Activated CD4-positive, alpha-beta T cell treated with anti-CD3 and anti-CD28 coated beads, Interleukin-2, amount 10 ng/mL, durations not matched to agents 7 days and 5 days (primary cell): ENCODE measurements around the gene CACNA1B. TPM values are rescaled to one million over a fixed set of nuclear protein-coding genes. Genes with fewer than 3 reads are reported as not detected.

Experiments used
- CTCF ChIA-PET: fragments of 350-600 bp; sonication (Branson Sonifier 250); formaldehyde crosslinking; loops from one replicate; lab custom pipeline; 2021; ENCODE audit warnings: antibody characterized with exemption; lab: Charles Lee
- POLR2A ChIA-PET: fragments of 350-600 bp; sonication (Branson Sonifier 250); formaldehyde crosslinking; loops from one replicate; lab custom pipeline; 2021; ENCODE audit warnings: antibody characterized with exemption; lab: Charles Lee
- DNase-seq: peaks from one replicate; pipeline ENCODE4 v3.0.0-alpha.2; 2020
- H3K27ac Mint-ChIP-seq: one replicate; pipeline ENCODE4 v1.8.0; 2021; ENCODE audit warnings: mild to moderate bottlenecking, moderate library complexity, mixed read lengths
- H3K27me3 Mint-ChIP-seq: one replicate; pipeline ENCODE4 v1.8.0; 2021; ENCODE audit warnings: mixed read lengths
- H3K36me3 Mint-ChIP-seq: one replicate; pipeline ENCODE4 v1.8.0; 2021; ENCODE audit warnings: low read depth, mixed read lengths
- H3K4me1 Mint-ChIP-seq: one replicate; pipeline ENCODE4 v1.8.0; 2021; ENCODE audit warnings: mixed read lengths
- H3K4me3 Mint-ChIP-seq: one replicate; pipeline ENCODE4 v1.8.0; 2021; ENCODE audit warnings: mild to moderate bottlenecking, moderate library complexity, mixed read lengths
- H3K9me3 Mint-ChIP-seq: one replicate; pipeline ENCODE4 v1.8.0; 2021; ENCODE audit warnings: mixed read lengths
- total RNA-seq, 2 experiments: library from RNA; stranded (reverse); gene quantifications; one replicate each; pipeline ENCODE4 v1.2.3, GENCODE V29; 2021

The CACNA1B gene
- total RNA-seq, 2 experiments from 2014 or later: not detected

- no peak for DNase-seq
- Mint-ChIP-seq H3K4me1 (no peaks in the 10 kb centered on the region), H3K36me3 (no peaks in the 10 kb centered on the region), H3K27ac (no peak overlapping the region), H3K4me3 (no peak overlapping the region), H3K27me3 (peaks cover 1% of the 10 kb centered on the region), H3K9me3 (no peaks in the 10 kb centered on the region)
- CTCF ChIA-PET: no interaction called here
- POLR2A ChIA-PET: no interaction called here
These were observed 79.3 kb downstream of the CACNA1B start for GRCh38 chr9:137956688-137957385.

GRCh38 chr9:137959641-137960411 is 82.2 kb downstream of the CACNA1B start:
- H3K27ac Mint-ChIP-seq: no peak overlapping the region
- POLR2A ChIA-PET: no interaction called here
- no peaks in the 10 kb centered on the region for H3K9me3 Mint-ChIP-seq
- H3K36me3 Mint-ChIP-seq: no peaks in the 10 kb centered on the region
- H3K4me3 Mint-ChIP-seq: no peak overlapping the region
- DNase-seq: no peak
- peaks cover 15% of the 10 kb centered on the region for H3K27me3 Mint-ChIP-seq
- H3K4me1 Mint-ChIP-seq: no peaks in the 10 kb centered on the region
- CTCF ChIA-PET: no interaction called here

- Mint-ChIP-seq H3K4me3 (no peak overlapping the region), H3K4me1 (no peaks in the 10 kb centered on the region), H3K36me3 (no peaks in the 10 kb centered on the region), H3K27ac (no peak overlapping the region), H3K9me3 (no peaks in the 10 kb centered on the region), H3K27me3 (peaks cover 15% of the 10 kb centered on the region)
- ChIA-PET POLR2A (no interaction called here), CTCF (no interaction called here)
- DNase-seq: no peak
These were observed 82.9 kb downstream of the CACNA1B start for GRCh38 chr9:137960496-137960895.

DNA sequence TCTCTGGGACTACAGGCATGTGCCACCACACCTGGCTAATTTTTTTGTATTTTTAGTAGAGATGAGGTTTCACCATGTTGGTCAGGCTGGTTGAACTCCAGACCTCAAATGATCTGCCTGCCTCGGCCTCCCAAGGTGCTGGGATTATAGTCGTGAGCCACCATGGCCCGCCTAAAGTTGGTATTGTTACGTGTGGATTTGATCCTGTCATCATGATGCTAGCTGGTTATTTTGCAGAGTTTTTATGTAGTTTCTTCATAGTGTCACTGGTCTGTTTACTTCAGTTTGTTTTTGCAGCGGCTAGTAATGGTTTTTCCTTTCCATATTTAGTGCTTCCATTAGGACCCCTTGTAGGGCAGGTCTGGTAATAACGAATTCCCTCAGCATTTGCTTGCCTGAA is 85.9 kb downstream of the CACNA1B start:
- H3K36me3 Mint-ChIP-seq: no peaks in the 10 kb centered on the region
- H3K4me1 Mint-ChIP-seq: no peaks in the 10 kb centered on the region
- POLR2A ChIA-PET: no interaction called here
- peaks cover 15% of the 10 kb centered on the region for H3K27me3 Mint-ChIP-seq
- H3K4me3 Mint-ChIP-seq: no peak overlapping the region
- H3K9me3 Mint-ChIP-seq: no peaks in the 10 kb centered on the region
- no peak overlapping the region for H3K27ac Mint-ChIP-seq
- no peak for DNase-seq
- CTCF ChIA-PET: no interaction called here

DNA sequence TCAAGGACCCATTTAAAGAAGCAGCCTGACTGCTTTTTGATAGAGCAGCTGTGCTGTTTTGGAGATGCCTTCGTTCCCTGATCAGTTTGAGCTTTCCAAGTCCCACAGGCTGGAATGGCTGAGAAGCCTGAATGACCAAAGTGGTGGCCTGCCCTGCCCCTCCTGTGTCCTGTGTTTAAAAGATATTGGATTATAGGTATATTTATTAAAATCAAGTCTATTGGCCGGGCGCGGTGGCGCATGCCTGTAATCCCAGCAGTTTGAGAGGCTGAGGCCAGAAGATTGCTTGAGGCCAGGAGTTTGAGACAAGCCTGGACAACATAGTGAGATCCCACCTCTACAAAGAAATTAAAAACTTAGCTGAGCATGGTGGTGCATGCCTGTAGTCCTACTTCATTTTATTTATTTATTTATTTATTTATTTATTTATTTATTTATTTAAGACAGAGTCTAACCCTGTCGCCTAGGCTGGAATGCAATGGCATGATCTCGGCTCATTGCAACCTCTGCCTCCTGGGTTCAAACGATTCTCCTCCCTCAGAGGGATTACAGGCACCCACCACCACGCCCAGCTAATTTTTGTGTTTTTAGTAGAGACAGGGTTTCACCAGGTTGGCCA is 87.7 kb downstream of the CACNA1B start:
- Mint-ChIP-seq H3K9me3 (no peaks in the 10 kb centered on the region), H3K27ac (no peak overlapping the region), H3K27me3 (peaks cover 15% of the 10 kb centered on the region), H3K4me3 (no peak overlapping the region), H3K4me1 (no peaks in the 10 kb centered on the region), H3K36me3 (no peaks in the 10 kb centered on the region)
- ChIA-PET POLR2A (no interaction called here), CTCF (no interaction called here)
- DNase-seq: no peak

- no peaks in the 10 kb centered on the region for H3K4me1 Mint-ChIP-seq
- no peak for DNase-seq
- ChIA-PET CTCF (no interaction called here), POLR2A (no interaction called here)
- H3K36me3 Mint-ChIP-seq: no peaks in the 10 kb centered on the region
- peaks cover 9% of the 10 kb centered on the region for H3K27me3 Mint-ChIP-seq
- H3K9me3 Mint-ChIP-seq: no peaks in the 10 kb centered on the region
- no peak overlapping the region for H3K4me3 Mint-ChIP-seq
- H3K27ac Mint-ChIP-seq: no peak overlapping the region
These were observed 89.8 kb downstream of the CACNA1B start for GRCh38 chr9:137967280-137967953.

DNA sequence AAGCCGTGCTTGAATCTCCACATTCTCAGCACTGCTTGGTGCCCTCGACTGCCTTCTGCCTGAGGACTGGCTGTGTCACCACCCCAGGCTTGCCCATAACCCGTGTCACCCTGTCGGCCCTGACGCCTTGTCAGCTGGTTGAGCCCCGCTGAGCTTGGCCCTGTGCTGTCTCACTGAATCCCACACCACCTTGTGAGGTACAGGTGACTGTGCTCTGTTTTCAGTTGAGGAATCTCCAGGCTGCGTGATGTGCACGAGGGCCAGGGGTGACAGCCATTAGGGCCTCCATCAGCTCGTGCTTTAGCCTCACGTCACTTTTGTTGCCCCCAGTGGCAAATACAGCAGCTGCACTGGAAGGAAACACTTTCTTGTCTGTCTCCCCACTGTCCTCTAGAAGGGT is 90.7 kb downstream of the CACNA1B start:
- no peak for DNase-seq
- Mint-ChIP-seq H3K4me1 (no peaks in the 10 kb centered on the region), H3K27me3 (peaks cover 7% of the 10 kb centered on the region), H3K4me3 (no peak overlapping the region), H3K27ac (no peak overlapping the region), H3K36me3 (no peaks in the 10 kb centered on the region), H3K9me3 (no peaks in the 10 kb centered on the region)
- POLR2A ChIA-PET: no interaction called here
- CTCF ChIA-PET: no interaction called here

DNA sequence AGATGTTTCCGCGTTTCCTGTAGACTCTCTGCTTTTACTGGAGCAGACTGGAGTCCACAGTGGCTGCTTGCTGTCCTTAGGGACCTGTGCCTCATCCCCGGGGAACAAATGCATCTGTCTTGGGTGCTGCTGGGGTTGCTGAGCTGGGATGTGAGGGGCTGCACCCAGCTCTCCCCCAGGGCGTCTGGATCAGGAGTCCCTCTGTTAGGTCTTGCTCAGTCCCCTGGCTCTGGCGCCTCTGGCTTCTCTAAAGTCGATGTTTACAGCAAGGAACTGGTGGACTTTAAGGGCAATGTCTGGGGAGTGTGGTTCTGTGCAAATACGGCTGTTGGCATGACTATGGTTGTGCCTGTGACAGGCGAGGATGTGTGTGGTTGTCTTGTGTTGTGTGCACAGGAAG is 91.4 kb downstream of the CACNA1B start:
- Mint-ChIP-seq H3K27me3 (peaks cover 6% of the 10 kb centered on the region), H3K4me1 (no peaks in the 10 kb centered on the region), H3K9me3 (no peaks in the 10 kb centered on the region), H3K36me3 (no peaks in the 10 kb centered on the region), H3K27ac (no peak overlapping the region), H3K4me3 (no peak overlapping the region)
- POLR2A ChIA-PET: no interaction called here
- CTCF ChIA-PET: no interaction called here
- no peak for DNase-seq

DNA sequence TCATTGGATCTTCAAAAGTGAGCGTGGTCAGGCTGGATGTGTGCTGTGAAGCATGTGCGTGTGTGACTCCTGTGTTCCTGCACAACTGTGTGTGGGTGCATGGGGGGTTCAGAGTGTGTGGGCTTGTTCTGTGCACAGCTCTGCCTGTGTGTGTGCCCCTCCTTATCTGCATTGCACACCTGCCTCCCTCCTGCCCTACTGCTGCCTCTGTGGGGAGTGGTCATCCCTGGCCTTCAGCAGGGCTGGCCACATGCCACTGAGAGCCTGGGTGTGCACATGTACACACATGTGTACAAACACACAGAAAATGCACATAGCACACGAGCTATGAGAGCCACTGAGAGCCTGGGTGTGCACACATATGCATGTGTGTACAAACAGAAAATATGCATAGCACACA is 92.1 kb downstream of the CACNA1B start:
- Mint-ChIP-seq H3K9me3 (no peaks in the 10 kb centered on the region), H3K36me3 (no peaks in the 10 kb centered on the region), H3K27me3 (no peaks in the 10 kb centered on the region), H3K4me1 (no peaks in the 10 kb centered on the region), H3K4me3 (no peak overlapping the region), H3K27ac (no peak overlapping the region)
- CTCF ChIA-PET: no interaction called here
- POLR2A ChIA-PET: no interaction called here
- no peak for DNase-seq

GRCh38 chr9:137970098-137970497 is 92.5 kb downstream of the CACNA1B start:
- DNase-seq: no peak
- no peaks in the 10 kb centered on the region for H3K4me1 Mint-ChIP-seq
- H3K4me3 Mint-ChIP-seq: no peak overlapping the region
- no peaks in the 10 kb centered on the region for H3K9me3 Mint-ChIP-seq
- H3K36me3 Mint-ChIP-seq: no peaks in the 10 kb centered on the region
- H3K27me3 Mint-ChIP-seq: no peaks in the 10 kb centered on the region
- CTCF ChIA-PET: no interaction called here
- POLR2A ChIA-PET: no interaction called here
- no peak overlapping the region for H3K27ac Mint-ChIP-seq

- no peak overlapping the region for H3K4me3 Mint-ChIP-seq
- no peaks in the 10 kb centered on the region for H3K4me1 Mint-ChIP-seq
- CTCF ChIA-PET: no interaction called here
- POLR2A ChIA-PET: no interaction called here
- no peaks in the 10 kb centered on the region for H3K36me3 Mint-ChIP-seq
- H3K27ac Mint-ChIP-seq: no peak overlapping the region
- H3K9me3 Mint-ChIP-seq: no peaks in the 10 kb centered on the region
- DNase-seq: no peak
- H3K27me3 Mint-ChIP-seq: no peaks in the 10 kb centered on the region
These were observed 93.3 kb downstream of the CACNA1B start for GRCh38 chr9:137970686-137971476.

GRCh38 chr9:137971477-137972138 is 94.0 kb downstream of the CACNA1B start:
- Mint-ChIP-seq H3K27ac (no peak overlapping the region), H3K27me3 (no peaks in the 10 kb centered on the region), H3K36me3 (no peaks in the 10 kb centered on the region), H3K4me1 (no peaks in the 10 kb centered on the region), H3K4me3 (no peak overlapping the region), H3K9me3 (no peaks in the 10 kb centered on the region)
- ChIA-PET POLR2A (no interaction called here), CTCF (no interaction called here)
- no peak for DNase-seq
